CD8-positive, alpha-beta memory T cell (primary cell): Measurements from ENCODE around the gene TTLL7. TPM values are rescaled to one million over a fixed set of nuclear protein-coding genes. Genes with fewer than 3 reads are reported as not detected.
"Not testable (repeated sequence)": the region's sequence is repeated elsewhere in the genome, so short reads cannot be mapped to it uniquely, and the experiment has no call there.

Experiments
- CTCF ChIA-PET: fragments of 350-600 bp; sonication (Branson Sonifier 250); formaldehyde crosslinking; loops from one replicate; lab custom pipeline; 2021; ENCODE audit warnings: antibody characterized with exemption; lab: Charles Lee
- POLR2A ChIA-PET: fragments of 350-600 bp; sonication (Branson Sonifier 250); formaldehyde crosslinking; loops from one replicate; lab custom pipeline; 2021; ENCODE audit warnings: antibody characterized with exemption; lab: Charles Lee
- DNase-seq, 5 donors: peaks; one replicate each; pipeline versions ENCODE4 v3.0.0 to v3.0.0-alpha.2; 2020 to 2022; ENCODE audit warnings: mixed read lengths in 1 of 5
- H3K27ac ChIP-seq: one replicate; pipeline ENCODE4 v1.7.0; 2013; ENCODE audit warnings: low read depth, mild to moderate bottlenecking, low read length, moderate library complexity
- H3K27me3 ChIP-seq: 2 replicates; pipeline ENCODE4 v1.7.0; 2013; ENCODE audit warnings: low read length, mild to moderate bottlenecking; ENCODE audit not compliant: insufficient read depth, poor library complexity, severe bottlenecking
- H3K36me3 ChIP-seq: 2 replicates; pipeline ENCODE4 v1.7.0; 2013; ENCODE audit warnings: mild to moderate bottlenecking, low read length, moderate library complexity; ENCODE audit not compliant: insufficient read depth
- H3K4me1 ChIP-seq: 2 replicates; pipeline ENCODE4 v1.7.0; 2013; ENCODE audit warnings: mild to moderate bottlenecking, low read length, moderate library complexity; ENCODE audit not compliant: insufficient read depth
- H3K4me3 ChIP-seq: 2 replicates; pipeline ENCODE4 v1.7.0; 2013; ENCODE audit warnings: mild to moderate bottlenecking, low read length
- H3K9me3 ChIP-seq: 2 replicates; pipeline ENCODE4 v1.7.0; 2013; ENCODE audit warnings: mild to moderate bottlenecking, low read length
- H3K27ac Mint-ChIP-seq, 8 donors: one replicate each; pipeline ENCODE4 v1.8.0; 2020 to 2021; ENCODE audit warnings: mixed read lengths in 8 of 8, mild to moderate bottlenecking in 6 of 8, inconsistent platforms in 3 of 8, moderate library complexity in 3 of 8
- H3K27me3 Mint-ChIP-seq, 2 donors: one replicate each; pipeline ENCODE4 v1.8.0; 2020 to 2021; ENCODE audit warnings: mixed read lengths in 2 of 2, mild to moderate bottlenecking in 1 of 2, moderate library complexity in 1 of 2
- H3K36me3 Mint-ChIP-seq, 3 donors: one replicate each; pipeline ENCODE4 v1.8.0; 2020 to 2021; ENCODE audit warnings: mixed read lengths in 3 of 3, inconsistent platforms in 1 of 3, mild to moderate bottlenecking in 1 of 3
- H3K4me1 Mint-ChIP-seq, 3 donors: one replicate each; pipeline ENCODE4 v1.8.0; 2020 to 2021; ENCODE audit warnings: mixed read lengths in 3 of 3, inconsistent platforms in 1 of 3, mild to moderate bottlenecking in 1 of 3
- H3K4me3 Mint-ChIP-seq, 7 donors: one replicate each; pipeline ENCODE4 v1.8.0; 2020 to 2021; ENCODE audit warnings: mixed read lengths in 7 of 7, mild to moderate bottlenecking in 6 of 7, moderate library complexity in 4 of 7, inconsistent platforms in 2 of 7
- H3K9me3 Mint-ChIP-seq, 5 donors: one replicate each; pipeline ENCODE4 v1.8.0; 2020 to 2022; ENCODE audit warnings: mixed read lengths in 5 of 5, mild to moderate bottlenecking in 3 of 5, moderate library complexity in 2 of 5, inconsistent platforms in 1 of 5
- polyA plus RNA-seq: library from polyadenylated mRNA; unstranded; fragments of 300-500 nt; fragmentation: Illumina TruSeq; gene quantifications from one replicate; pipeline ENCODE4 v1.2.3, GENCODE V29; 2021
- total RNA-seq, 2 experiments: library from RNA; stranded (reverse); gene quantifications; one replicate each; pipeline ENCODE4 v1.2.3, GENCODE V29; 2021

Gene TTLL7
- total and polyA plus RNA-seq, 3 experiments from 2014 or later: 0.13 to 0.97 (median 0.85) TPM

GRCh38 chr1:83927061-83927460 lies 71.9 kb downstream of the TTLL7 start:
- no peaks in the 10 kb centered on the region for H3K36me3 Mint-ChIP-seq
- H3K27ac ChIP-seq: no peak overlapping the region

DNA sequence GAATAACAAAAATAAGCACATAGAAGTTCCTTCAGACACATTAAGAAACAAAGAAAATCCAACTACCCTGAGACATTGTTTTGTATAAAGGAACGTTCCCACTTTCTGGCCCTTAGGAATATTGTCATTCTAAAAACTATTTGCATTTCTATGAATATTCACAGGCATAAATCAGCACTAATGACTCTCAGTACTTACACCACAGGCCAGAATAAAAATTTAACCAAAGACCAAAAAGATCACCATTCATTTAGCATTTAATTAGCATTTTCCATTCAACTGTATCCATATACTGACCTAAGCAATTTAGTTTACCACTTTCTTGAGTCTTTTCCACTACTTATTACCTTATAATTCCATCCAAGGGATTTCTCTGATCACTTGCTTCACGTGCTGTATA lies 75.4 kb downstream of the TTLL7 start:
- Histone ChIP-seq H3K9me3 (no peaks in the 10 kb centered on the region), H3K4me1 (no peaks in the 10 kb centered on the region), H3K27ac (no peak overlapping the region), H3K4me3 (no peak overlapping the region), H3K27me3 (no peaks in the 10 kb centered on the region), H3K36me3 (no peaks in the 10 kb centered on the region)
- H3K4me3 Mint-ChIP-seq: no peak overlapping the region
- H3K4me1 Mint-ChIP-seq: no peaks in the 10 kb centered on the region
- ChIA-PET CTCF (no interaction called here), POLR2A (no interaction called here)
- no peak for DNase-seq
- peaks cover 0 to 1% (median 0%) of the 10 kb centered on the region in 3 donors for H3K36me3 Mint-ChIP-seq
- no peak overlapping the region for H3K27ac Mint-ChIP-seq
- H3K27me3 Mint-ChIP-seq: peaks cover 3 to 16% of the 10 kb centered on the region in 2 donors
- H3K9me3 Mint-ChIP-seq: no peaks in the 10 kb centered on the region

More at GRCh38 chr1:83927061-83927460, 71.9 kb downstream of the TTLL7 start:
- POLR2A ChIA-PET: no interaction called here
- H3K4me3 ChIP-seq: no peak overlapping the region
- H3K36me3 ChIP-seq: no peaks in the 10 kb centered on the region
- Mint-ChIP-seq H3K27me3 (peaks cover 0 to 6% of the 10 kb centered on the region in 2 donors), H3K4me1 (no peaks in the 10 kb centered on the region), H3K9me3 (no peaks in the 10 kb centered on the region), H3K27ac (no peak overlapping the region), H3K4me3 (no peak overlapping the region)
- DNase-seq: no peak
- H3K4me1 ChIP-seq: no peaks in the 10 kb centered on the region
- no peaks in the 10 kb centered on the region for H3K9me3 ChIP-seq
- no peaks in the 10 kb centered on the region for H3K27me3 ChIP-seq
- CTCF ChIA-PET: interaction anchor here (1.0 kb wide), 1 partner anchor 507 kb away, joined by 3 read pairs; no protein-coding TSS in a partner anchor

DNA sequence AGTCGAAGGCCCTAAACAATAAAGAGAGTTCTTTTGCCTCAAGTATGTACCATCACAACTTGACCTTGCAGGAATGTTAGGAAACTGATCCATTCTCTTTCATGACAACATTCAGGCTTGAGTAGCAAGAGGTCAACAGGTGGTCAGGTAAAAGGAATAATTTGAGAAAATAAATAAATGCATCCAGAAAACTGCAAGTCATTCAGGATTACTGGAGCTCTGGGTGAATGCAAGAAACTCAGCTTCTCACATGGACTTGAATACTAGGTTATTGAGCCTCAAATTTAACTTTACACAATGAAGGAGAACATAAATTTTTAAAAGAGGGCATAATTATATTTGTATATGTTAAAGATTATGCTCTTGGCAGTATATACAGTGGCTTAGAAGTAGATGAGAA lies 76.5 kb downstream of the TTLL7 start:
- H3K27me3 ChIP-seq: no peaks in the 10 kb centered on the region
- no peaks in the 10 kb centered on the region for H3K9me3 ChIP-seq
- no peak overlapping the region for H3K27ac ChIP-seq
- ChIA-PET POLR2A (no interaction called here), CTCF (no interaction called here)
- H3K4me1 ChIP-seq: no peaks in the 10 kb centered on the region
- Mint-ChIP-seq H3K4me1 (no peaks in the 10 kb centered on the region), H3K27me3 (peaks cover 3 to 17% of the 10 kb centered on the region in 2 donors), H3K9me3 (no peaks in the 10 kb centered on the region), H3K36me3 (peaks cover 0 to 1% (median 0%) of the 10 kb centered on the region in 3 donors), H3K4me3 (no peak overlapping the region), H3K27ac (no peak overlapping the region)
- DNase-seq: no peak
- no peak overlapping the region for H3K4me3 ChIP-seq
- H3K36me3 ChIP-seq: no peaks in the 10 kb centered on the region

- no peaks in the 10 kb centered on the region for H3K9me3 Mint-ChIP-seq
- no peak overlapping the region for H3K27ac ChIP-seq
Observed at GRCh38 chr1:83920320-83920719, 78.6 kb downstream of the TTLL7 start.

GRCh38 chr1:83919872-83920271 lies 79.1 kb downstream of the TTLL7 start:
- POLR2A ChIA-PET: no interaction called here
- Histone ChIP-seq H3K4me1 (no peaks in the 10 kb centered on the region), H3K9me3 (no peaks in the 10 kb centered on the region), H3K36me3 (no peaks in the 10 kb centered on the region), H3K27me3 (no peaks in the 10 kb centered on the region), H3K4me3 (no peak overlapping the region), H3K27ac (no peak overlapping the region)
- H3K27ac Mint-ChIP-seq: no peak overlapping the region
- no peak for DNase-seq
- H3K36me3 Mint-ChIP-seq: peaks cover 0 to 1% (median 0%) of the 10 kb centered on the region in 3 donors
- peaks cover 0 to 1% (median 0%) of the 10 kb centered on the region in 5 donors for H3K9me3 Mint-ChIP-seq
- no peaks in the 10 kb centered on the region for H3K4me1 Mint-ChIP-seq
- H3K27me3 Mint-ChIP-seq: peaks cover 3 to 22% of the 10 kb centered on the region in 2 donors
- H3K4me3 Mint-ChIP-seq: no peak overlapping the region
- CTCF ChIA-PET: no interaction called here

More at GRCh38 chr1:83920320-83920719, 78.6 kb downstream of the TTLL7 start:
- H3K4me3 Mint-ChIP-seq: no peak overlapping the region
- no peaks in the 10 kb centered on the region for H3K27me3 ChIP-seq
- no peaks in the 10 kb centered on the region for H3K9me3 ChIP-seq
- peaks cover 3 to 20% of the 10 kb centered on the region in 2 donors for H3K27me3 Mint-ChIP-seq
- no peak for DNase-seq
- CTCF ChIA-PET: no interaction called here
- no peak overlapping the region for H3K4me3 ChIP-seq
- no peaks in the 10 kb centered on the region for H3K36me3 ChIP-seq
- no peak overlapping the region for H3K27ac Mint-ChIP-seq
- H3K4me1 ChIP-seq: no peaks in the 10 kb centered on the region
- no peaks in the 10 kb centered on the region for H3K4me1 Mint-ChIP-seq
- POLR2A ChIA-PET: no interaction called here
- peaks cover 0 to 1% (median 0%) of the 10 kb centered on the region in 3 donors for H3K36me3 Mint-ChIP-seq

GRCh38 chr1:83918688-83919285 lies 80.1 kb downstream of the TTLL7 start:
- CTCF ChIA-PET: no interaction called here

DNA sequence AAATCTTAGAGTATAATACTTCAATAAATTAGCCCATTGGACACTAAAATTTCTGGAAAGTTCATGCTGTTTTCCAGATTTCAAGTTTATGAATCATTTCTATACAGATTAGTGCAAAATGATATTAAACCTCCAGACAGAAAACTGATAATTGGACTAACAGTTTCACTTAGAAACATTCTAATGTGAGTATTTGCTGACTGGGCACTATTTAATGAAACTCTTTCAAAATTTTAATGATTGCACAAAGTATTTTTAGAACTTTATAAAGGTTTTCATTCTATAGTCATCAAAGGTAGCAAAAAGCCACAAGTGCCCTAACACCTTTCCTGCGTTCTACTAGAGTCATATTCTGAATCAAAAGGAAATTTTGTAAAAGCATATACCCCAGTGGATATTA lies 81.0 kb downstream of the TTLL7 start:
- Histone ChIP-seq H3K36me3 (no peaks in the 10 kb centered on the region), H3K4me3 (no peak overlapping the region), H3K9me3 (no peaks in the 10 kb centered on the region), H3K4me1 (no peaks in the 10 kb centered on the region), H3K27me3 (no peaks in the 10 kb centered on the region), H3K27ac (no peak overlapping the region)
- peaks cover 0 to 2% (median 0%) of the 10 kb centered on the region in 5 donors for H3K9me3 Mint-ChIP-seq
- H3K27ac Mint-ChIP-seq: no peak overlapping the region
- no peaks in the 10 kb centered on the region for H3K4me1 Mint-ChIP-seq
- CTCF ChIA-PET: no interaction called here
- peaks cover 12 to 33% of the 10 kb centered on the region in 2 donors for H3K27me3 Mint-ChIP-seq
- POLR2A ChIA-PET: no interaction called here
- no peak overlapping the region for H3K4me3 Mint-ChIP-seq
- peaks cover 0 to 1% (median 0%) of the 10 kb centered on the region in 3 donors for H3K36me3 Mint-ChIP-seq
- DNase-seq: no peak

More at GRCh38 chr1:83918688-83919285, 80.1 kb downstream of the TTLL7 start:
- H3K4me1 Mint-ChIP-seq: no peaks in the 10 kb centered on the region
- H3K9me3 Mint-ChIP-seq: peaks cover 0 to 2% (median 0%) of the 10 kb centered on the region in 5 donors
- Histone ChIP-seq H3K27ac (no peak overlapping the region), H3K9me3 (no peaks in the 10 kb centered on the region), H3K36me3 (no peaks in the 10 kb centered on the region), H3K27me3 (no peaks in the 10 kb centered on the region), H3K4me3 (no peak overlapping the region), H3K4me1 (no peaks in the 10 kb centered on the region)
- POLR2A ChIA-PET: no interaction called here
- H3K27ac Mint-ChIP-seq: no peak overlapping the region
- peaks cover 8 to 31% of the 10 kb centered on the region in 2 donors for H3K27me3 Mint-ChIP-seq
- H3K4me3 Mint-ChIP-seq: no peak overlapping the region
- peaks cover 0 to 1% (median 0%) of the 10 kb centered on the region in 3 donors for H3K36me3 Mint-ChIP-seq
- DNase-seq: no peak

GRCh38 chr1:83916094-83916493 lies 82.8 kb downstream of the TTLL7 start:
- H3K4me1 ChIP-seq, H3K4me1 Mint-ChIP-seq, H3K36me3 ChIP-seq, POLR2A ChIA-PET, DNase-seq, CTCF ChIA-PET, H3K9me3 ChIP-seq, H3K27me3 ChIP-seq, H3K9me3 Mint-ChIP-seq, H3K4me3 Mint-ChIP-seq, H3K27ac ChIP-seq, H3K36me3 Mint-ChIP-seq, H3K4me3 ChIP-seq, H3K27ac Mint-ChIP-seq: not testable (repeated sequence)
- H3K27me3 Mint-ChIP-seq: peaks cover 11 to 26% of the 10 kb centered on the region in 2 donors
